Loucy (cell line): ENCODE measurements around the gene PHF12.
A peak's percentile ranks its signal among the peaks of the same experiment; 100 is the strongest.
"Not testable (repeated sequence)": the region's sequence is repeated elsewhere in the genome, so short reads cannot be mapped to it uniquely, and the experiment has no call there.

Source experiments
- H2AFZ ChIP-seq: fragments of 200-600 bp; sonication (generic); 2 replicates; pipeline ENCODE4 v1.6.0; 2016; ENCODE audit warnings: antibody characterized with exemption, mild to moderate bottlenecking, low read length, moderate library complexity
- H3F3A ChIP-seq: fragments of 200-600 bp; 2 replicates; pipeline ENCODE4 v1.6.0; 2016; ENCODE audit warnings: antibody characterized with exemption, low read depth, mild to moderate bottlenecking
- H3K27me3 ChIP-seq: fragments of 200-600 bp; sonication (generic); 2 replicates; pipeline ENCODE4 v1.6.1; 2014; ENCODE audit warnings: low read length, mild to moderate bottlenecking; ENCODE audit not compliant: insufficient read depth, poor library complexity, severe bottlenecking
- H3K36me3 ChIP-seq: fragments of 200-600 bp; sonication (generic); 2 replicates; pipeline ENCODE4 v1.6.1; 2016; ENCODE audit warnings: low read length; ENCODE audit not compliant: insufficient read depth
- H3K4me1 ChIP-seq: fragments of 200-600 bp; sonication (generic); 2 replicates; pipeline ENCODE4 v1.5.1; 2014; ENCODE audit warnings: low read length, mild to moderate bottlenecking; ENCODE audit not compliant: insufficient read depth, poor library complexity, severe bottlenecking
- H3K4me2 ChIP-seq: fragments of 200-600 bp; sonication (generic); 2 replicates; pipeline ENCODE4 v1.6.0; 2014; ENCODE audit warnings: antibody characterized with exemption, low read length, low read depth, mild to moderate bottlenecking; ENCODE audit not compliant: poor library complexity, severe bottlenecking
- H3K4me3 ChIP-seq: fragments of 200-600 bp; sonication (generic); 2 replicates; pipeline ENCODE4 v1.5.1; 2014; ENCODE audit warnings: low read length, mild to moderate bottlenecking, mixed read lengths; ENCODE audit not compliant: poor library complexity, severe bottlenecking
- H3K79me2 ChIP-seq: fragments of 200-600 bp; sonication (generic); 2 replicates; pipeline ENCODE4 v1.6.1; 2014; ENCODE audit warnings: low read length; ENCODE audit not compliant: insufficient read depth
- H3K9ac ChIP-seq: fragments of 200-600 bp; sonication (generic); 2 replicates; pipeline ENCODE4 v1.6.0; 2014; ENCODE audit warnings: mild to moderate bottlenecking, low read depth, low read length, moderate library complexity; ENCODE audit not compliant: poor library complexity, severe bottlenecking
- H3K9me2 ChIP-seq: fragments of 200-600 bp; sonication (generic); replicated peaks from 2 replicates; pipeline ENCODE4 v1.6.1; 2016; ENCODE audit warnings: low read depth, low read length, mixed read lengths
- H3K9me3 ChIP-seq: fragments of 200-600 bp; sonication (generic); 2 replicates; pipeline ENCODE4 v1.6.1; 2014; ENCODE audit warnings: mild to moderate bottlenecking, antibody characterized with exemption, low read length, low read depth; ENCODE audit not compliant: insufficient read depth
- H4K20me1 ChIP-seq: fragments of 200-600 bp; sonication (generic); 2 replicates; pipeline ENCODE4 v1.6.0; 2014; ENCODE audit warnings: antibody characterized with exemption, low read length, mild to moderate bottlenecking; ENCODE audit not compliant: insufficient read depth, poor library complexity, severe bottlenecking
- CTCF ChIP-seq: fragments of 200-600 bp; sonication (generic); conservative IDR thresholded peaks from 2 replicates; pipeline ENCODE4 v1.5.1; 2014; ENCODE audit warnings: mild to moderate bottlenecking, antibody characterized with exemption, low read length
- EZH2phosphoT487 ChIP-seq: fragments of 200-600 bp; IDR thresholded peaks from 2 replicates; pipeline ENCODE4 v1.6.1; 2018; ENCODE audit warnings: antibody characterized with exemption, mild to moderate bottlenecking, moderate library complexity, borderline replicate concordance

The PHF12 gene

GRCh38 chr17:28904800-28905199 is 46.5 kb downstream of the PHF12 start:
- peaks cover 5% of the 10 kb centered on the region for H4K20me1 ChIP-seq
- no peak overlapping the region for H3K4me2 ChIP-seq
- H3K79me2 ChIP-seq = peaks cover 20% of the 10 kb centered on the region
- peaks cover 20% of the 10 kb centered on the region for H3K4me1 ChIP-seq
- H3K9me3 ChIP-seq = no peaks in the 10 kb centered on the region
- H3F3A ChIP-seq = no peaks in the 10 kb centered on the region
- no peak overlapping the region for H3K9ac ChIP-seq
- TF ChIP-seq CTCF (no peak), EZH2phosphoT487 (no peak)
- no peak overlapping the region for H2AFZ ChIP-seq
- H3K27me3 ChIP-seq = no peaks in the 10 kb centered on the region
- H3K36me3 ChIP-seq = peaks cover 40% of the 10 kb centered on the region; the same call in 1 of the 2 replicates
- no peak overlapping the region for H3K4me3 ChIP-seq
- no peaks in the 10 kb centered on the region for H3K9me2 ChIP-seq

- H3F3A ChIP-seq, H3K9me2 ChIP-seq, H4K20me1 ChIP-seq, H3K9ac ChIP-seq, H3K9me3 ChIP-seq, H3K27me3 ChIP-seq, H2AFZ ChIP-seq: not testable (repeated sequence)
- Histone ChIP-seq H3K4me1 (peaks cover 31% of the 10 kb centered on the region), H3K79me2 (peaks cover 23% of the 10 kb centered on the region), H3K4me3 (peak overlapping the region; percentile 51), H3K36me3 (peaks cover 28% of the 10 kb centered on the region; the same call in 1 of the 2 replicates), H3K4me2 (peak overlapping the region; percentile 49)
Measured at GRCh38 chr17:28903546-28903841, 47.8 kb downstream of the PHF12 start.

- Histone ChIP-seq H3K9me3 (no peaks in the 10 kb centered on the region), H3K36me3 (peaks cover 23% of the 10 kb centered on the region; the same call in 1 of the 2 replicates), H3K4me3 (peak within 1 kb of the TSS; percentile 77), H3K9ac (peak within 1 kb of the TSS; percentile 81), H3F3A (no peaks in the 10 kb centered on the region), H3K9me2 (no peaks in the 10 kb centered on the region), H3K4me1 (peaks cover 35% of the 10 kb centered on the region), H3K79me2 (peaks cover 25% of the 10 kb centered on the region), H4K20me1 (peaks cover 5% of the 10 kb centered on the region), H3K27me3 (no peaks in the 10 kb centered on the region), H3K4me2 (peak within 1 kb of the TSS; percentile 84), H2AFZ (peak within 1 kb of the TSS; percentile 88)
- TF ChIP-seq EZH2phosphoT487 (no peak), CTCF (peak; percentile 96; the same call in 1 of the 2 replicates)
Measured at GRCh38 chr17:28902819-28903545, 48.3 kb downstream of the PHF12 start, which contains the start of gene DHRS13. Gene DHRS13, minus strand, starts transcription at chr17:28903079. Its CDS starts 135 bp downstream, at chr17:28902944.
